T-helper 2 cell treated with Interferon-gamma antibody and Interleukin-4, amounts not matched to agents 100 ng/mL and 5 ng/mL, for 36 hours (primary cell): ENCODE results near the gene ANKRD33B. TPM values are rescaled to one million over a fixed set of nuclear protein-coding genes. Genes with fewer than 3 reads are reported as not detected.

Source experiments
- intact Hi-C: fragments of 100-400 bp; cut with micrococcal nuclease; formaldehyde crosslinking; loops from one replicate; pipeline ENCODE4 v1.15.1; 2023
- total RNA-seq: library from RNA; stranded (reverse); gene quantifications from 2 replicates; pipeline ENCODE4 v1.2.3, GENCODE V29; 2022

ANKRD33B gene
- total RNA-seq, 1 donor from 2014 or later, result 5.7 TPM

GRCh38 chr5:10671041-10672008 lies 107.5 kb downstream of the ANKRD33B start:
- intact Hi-C loops, result no loop called here

GRCh38 chr5:10672146-10673016 lies 108.5 kb downstream of the ANKRD33B start:
- intact Hi-C loops, result no loop called here

- intact Hi-C loops, result no loop called here
Observed at GRCh38 chr5:10673017-10673389, 109.1 kb downstream of the ANKRD33B start.

- intact Hi-C loops, result no loop called here
Observed at GRCh38 chr5:10673407-10673806, 109.5 kb downstream of the ANKRD33B start.

- intact Hi-C loops, result no loop called here
Observed at GRCh38 chr5:10674096-10674495, 110.2 kb downstream of the ANKRD33B start.

GRCh38 chr5:10674582-10674981 lies 110.7 kb downstream of the ANKRD33B start:
- intact Hi-C loops, result no loop called here

- intact Hi-C loops, result no loop called here
Observed at GRCh38 chr5:10675177-10675700, 111.4 kb downstream of the ANKRD33B start.

GRCh38 chr5:10676224-10676623 lies 112.4 kb downstream of the ANKRD33B start:
- intact Hi-C loops, result no loop called here

- intact Hi-C loops, result no loop called here
Observed at GRCh38 chr5:10676946-10677345, 113.1 kb downstream of the ANKRD33B start.

- intact Hi-C loops, result no loop called here
Observed at GRCh38 chr5:10677533-10677932, 113.7 kb downstream of the ANKRD33B start.

GRCh38 chr5:10678244-10678643 lies 114.4 kb downstream of the ANKRD33B start:
- intact Hi-C loops, result no loop called here

GRCh38 chr5:10679336-10679988 lies 115.6 kb downstream of the ANKRD33B start:
- intact Hi-C loops, result no loop called here

- intact Hi-C loops, result no loop called here
Observed at GRCh38 chr5:10680876-10681481, 117.1 kb downstream of the ANKRD33B start.

GRCh38 chr5:10681731-10682679 lies 118.1 kb downstream of the ANKRD33B start:
- intact Hi-C loops, result no loop called here

- intact Hi-C loops, result no loop called here
Observed at GRCh38 chr5:10682801-10683525, 119.1 kb downstream of the ANKRD33B start.

GRCh38 chr5:10684303-10685086 lies 120.6 kb downstream of the ANKRD33B start:
- intact Hi-C loops, result no loop called here

- intact Hi-C loops, result no loop called here
Observed at GRCh38 chr5:10685115-10685521, 121.2 kb downstream of the ANKRD33B start.

- intact Hi-C loops, result no loop called here
Observed at GRCh38 chr5:10686890-10687289, 123.0 kb downstream of the ANKRD33B start.
